Fibroblast of lung (primary cell): ENCODE data around the gene DPP6.

Source experiments
- EZH2 ChIP-seq: IDR thresholded peaks from 2 replicates; pipeline ENCODE4 v1.5.1; 2012; ENCODE audit warnings: low read length, control low read depth, mild to moderate bottlenecking; ENCODE audit errors: missing control alignments
- TF ChIP-seq, protein P1 (sequence below), 2 donors: IDR thresholded peaks in 1 of 2; conservative IDR thresholded peaks in 1 of 2; 1 replicate in 1 of 2; 2 replicates in 1 of 2; pipeline ENCODE4 v1.5.1; 2011 to 2012; ENCODE audit warnings: low read length in 2 of 2, control low read depth in 1 of 2, inconsistent platforms in 1 of 2, low read depth in 1 of 2, mild to moderate bottlenecking in 1 of 2

DNA sequence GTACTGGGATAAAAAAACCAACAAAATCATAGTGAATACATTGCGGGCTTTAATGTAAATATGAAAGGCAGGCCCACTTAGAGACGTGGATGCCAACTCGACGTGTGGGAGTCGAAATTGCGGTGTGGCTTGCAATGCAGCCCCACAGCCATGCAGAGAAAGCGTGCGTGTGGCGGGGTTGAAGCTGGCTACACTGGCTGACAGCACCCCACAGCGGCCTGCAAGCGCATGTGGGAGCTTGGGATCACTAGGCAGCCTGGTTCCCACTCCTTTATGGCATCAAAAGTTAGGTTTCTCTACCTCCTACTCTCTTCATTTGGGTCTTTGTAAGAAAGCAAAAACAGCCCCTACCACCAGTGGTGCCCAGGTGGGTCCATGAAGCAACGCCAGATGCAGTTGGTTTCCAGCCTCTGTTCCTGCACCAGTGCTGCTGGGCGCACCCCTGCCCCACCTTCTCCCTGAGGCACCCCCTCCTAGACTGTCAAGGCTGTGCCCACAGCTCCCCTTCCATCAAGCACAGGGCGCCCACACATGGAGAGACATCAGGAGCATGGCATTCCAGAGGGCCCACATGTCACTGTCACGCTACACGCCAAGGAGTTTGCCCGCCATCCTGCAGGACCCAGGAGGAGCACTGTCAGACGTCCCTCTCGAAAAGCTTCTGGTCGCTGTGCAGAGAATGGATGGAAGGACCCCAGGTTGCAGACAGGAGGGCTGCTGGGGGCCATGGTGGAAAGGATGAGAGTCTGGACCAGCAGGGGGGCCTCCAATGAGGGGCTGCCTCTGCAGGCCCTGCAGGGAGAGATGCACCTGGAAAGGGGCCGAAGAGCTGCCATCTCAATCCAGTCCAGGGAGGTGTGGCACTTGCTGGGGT is 807.8 kb downstream of the DPP6 start:
- TF ChIP-seq, protein P1, sequence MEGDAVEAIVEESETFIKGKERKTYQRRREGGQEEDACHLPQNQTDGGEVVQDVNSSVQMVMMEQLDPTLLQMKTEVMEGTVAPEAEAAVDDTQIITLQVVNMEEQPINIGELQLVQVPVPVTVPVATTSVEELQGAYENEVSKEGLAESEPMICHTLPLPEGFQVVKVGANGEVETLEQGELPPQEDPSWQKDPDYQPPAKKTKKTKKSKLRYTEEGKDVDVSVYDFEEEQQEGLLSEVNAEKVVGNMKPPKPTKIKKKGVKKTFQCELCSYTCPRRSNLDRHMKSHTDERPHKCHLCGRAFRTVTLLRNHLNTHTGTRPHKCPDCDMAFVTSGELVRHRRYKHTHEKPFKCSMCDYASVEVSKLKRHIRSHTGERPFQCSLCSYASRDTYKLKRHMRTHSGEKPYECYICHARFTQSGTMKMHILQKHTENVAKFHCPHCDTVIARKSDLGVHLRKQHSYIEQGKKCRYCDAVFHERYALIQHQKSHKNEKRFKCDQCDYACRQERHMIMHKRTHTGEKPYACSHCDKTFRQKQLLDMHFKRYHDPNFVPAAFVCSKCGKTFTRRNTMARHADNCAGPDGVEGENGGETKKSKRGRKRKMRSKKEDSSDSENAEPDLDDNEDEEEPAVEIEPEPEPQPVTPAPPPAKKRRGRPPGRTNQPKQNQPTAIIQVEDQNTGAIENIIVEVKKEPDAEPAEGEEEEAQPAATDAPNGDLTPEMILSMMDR (conservative IDR thresholded peaks at IDR 0.05 in 1 of 2, IDR thresholded peaks at IDR 0.05 in 1 of 2; ENCODE audit: low read depth in 1 of 2, low read length in 2 of 2): no peak
- no peak for TF ChIP-seq EZH2
